ENCODE data around the gene NRCAM. TPM values are rescaled to one million over a fixed set of nuclear protein-coding genes. Genes with fewer than 3 reads are reported as not detected.

NRCAM gene
- total RNA-seq, 1 experiment from 2014 or later: 2.4 TPM

Other genes with a start within 250 kb of the NRCAM start
- gene PNPLA8, start 69.7 kb upstream of the NRCAM start, total RNA-seq (2014; rRNA removed; shearing (Covaris generic)): 20.7 and 22.5 TPM in 2 replicates
- 21.1 and 27.1 TPM in 2 replicates for gene THAP5, start 113.3 kb upstream of the NRCAM start, total RNA-seq (2014; rRNA removed; shearing (Covaris generic))
- gene DNAJB9, start 113.4 kb upstream of the NRCAM start, total RNA-seq (2014; rRNA removed; shearing (Covaris generic)): 17.4 and 20.9 TPM in 2 replicates